Daoy (cell line): Measurements from ENCODE around the gene PRKAR1B. TPM values are rescaled to one million over a fixed set of nuclear protein-coding genes. Genes with fewer than 3 reads are reported as not detected.

Experiments used
- DNase-seq: peaks from one replicate; pipeline ENCODE4 v3.0.0-alpha.2; 2015; ENCODE audit warnings: low read depth
- total RNA-seq: library from RNA; depleted of rRNA; stranded (reverse); fragments of >200 nt; shearing (Covaris generic); gene quantifications from 2 replicates; pipeline ENCODE4 v1.2.3, GENCODE V29; 2014

The PRKAR1B gene
- total RNA-seq, 1 experiment from 2014 or later = 31.8 TPM

DNA sequence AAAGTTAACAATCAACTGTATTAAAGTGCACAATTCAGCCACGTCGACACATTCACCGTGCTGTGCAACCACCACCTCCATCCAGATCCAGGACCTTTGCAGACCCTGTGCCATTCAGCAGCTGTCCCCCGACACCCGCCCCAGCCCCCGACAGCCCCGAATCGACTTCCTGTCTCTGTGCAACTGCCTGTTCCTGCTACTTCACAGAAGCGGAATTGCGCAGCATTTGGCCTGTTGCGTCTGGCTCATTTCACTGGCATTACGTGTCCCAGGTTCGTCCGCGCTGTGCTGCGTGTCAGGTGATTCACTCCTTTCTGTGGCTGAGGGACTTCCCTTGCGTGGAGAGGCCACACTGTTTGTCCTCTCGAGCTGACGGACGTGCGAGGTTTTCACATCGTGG, 33.8 kb downstream of the PRKAR1B start:
- DNase-seq = no peak

DNA sequence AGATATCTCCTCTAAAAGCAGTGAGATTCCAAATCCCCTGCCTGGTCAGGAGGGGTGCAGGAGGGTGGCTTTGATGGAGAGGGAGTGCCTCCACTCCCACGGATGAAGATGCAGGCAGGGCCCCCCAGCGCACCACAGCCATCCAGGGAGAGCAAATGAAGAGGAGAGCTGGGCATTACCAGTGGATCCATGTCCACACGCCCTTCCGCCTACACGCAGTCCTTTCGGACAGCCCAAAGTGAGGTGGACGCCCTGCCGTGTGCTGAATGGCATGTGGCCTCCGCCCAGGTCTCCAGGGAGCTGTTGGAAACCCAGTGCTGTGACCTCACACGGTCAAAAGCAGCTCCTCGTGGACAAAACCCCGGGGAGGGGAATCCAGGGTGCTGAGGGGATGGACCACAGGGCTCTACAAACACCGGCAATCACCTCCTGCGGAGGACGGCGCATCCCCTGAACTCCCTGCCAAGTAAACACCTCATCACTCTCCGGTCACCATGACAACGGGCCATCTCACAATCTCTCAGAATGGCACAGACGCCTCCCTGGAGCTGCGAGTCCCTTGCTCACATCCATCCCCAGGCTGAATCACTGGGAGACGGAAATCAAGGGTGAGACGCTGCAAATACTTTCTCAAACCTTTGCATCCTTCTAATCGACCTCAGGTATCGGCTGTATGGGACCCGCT, 35.6 kb downstream of the PRKAR1B start:
- no peak for DNase-seq

DNA sequence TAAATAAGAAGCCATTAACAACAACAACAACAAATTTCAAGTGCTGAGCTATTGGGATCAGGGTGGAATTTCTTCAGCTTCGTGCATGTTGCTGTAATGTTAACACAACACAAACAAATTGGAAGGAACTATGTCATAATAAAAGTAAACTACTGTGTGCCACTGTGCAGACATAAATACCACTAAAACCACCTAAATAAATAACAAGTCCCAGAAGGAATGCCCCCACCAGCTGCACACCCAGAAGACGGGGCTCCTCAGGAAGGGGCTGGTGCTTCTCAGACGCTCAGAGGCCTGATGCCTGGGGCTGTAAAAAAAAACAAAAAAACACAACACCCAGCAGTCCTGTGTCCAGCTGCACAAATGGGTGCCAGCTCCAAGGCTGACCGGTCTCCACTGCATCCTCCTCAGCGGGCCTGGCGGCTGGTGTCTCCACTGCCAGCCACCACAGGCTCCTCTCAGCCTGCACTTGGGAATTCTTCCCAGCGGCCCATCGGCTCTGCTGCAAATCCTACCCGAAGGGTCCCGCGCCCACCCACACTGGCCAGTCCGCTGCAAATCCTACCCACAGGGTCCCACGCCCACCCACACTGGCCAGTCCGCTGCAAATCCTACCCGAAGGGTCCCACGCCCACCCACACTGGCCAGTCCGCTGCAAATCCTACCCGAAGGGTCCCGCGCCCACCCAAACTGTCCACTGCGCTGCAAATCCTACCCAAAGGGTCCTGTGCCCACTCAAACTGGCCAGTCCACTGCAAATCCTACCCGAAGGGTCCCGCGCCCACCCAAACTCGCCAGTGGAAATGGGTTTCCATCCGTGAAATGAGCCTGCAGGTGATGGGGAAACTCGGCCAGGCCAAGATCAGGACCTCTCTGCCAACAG, 36.4 kb downstream of the PRKAR1B start:
- no peak for DNase-seq

DNA sequence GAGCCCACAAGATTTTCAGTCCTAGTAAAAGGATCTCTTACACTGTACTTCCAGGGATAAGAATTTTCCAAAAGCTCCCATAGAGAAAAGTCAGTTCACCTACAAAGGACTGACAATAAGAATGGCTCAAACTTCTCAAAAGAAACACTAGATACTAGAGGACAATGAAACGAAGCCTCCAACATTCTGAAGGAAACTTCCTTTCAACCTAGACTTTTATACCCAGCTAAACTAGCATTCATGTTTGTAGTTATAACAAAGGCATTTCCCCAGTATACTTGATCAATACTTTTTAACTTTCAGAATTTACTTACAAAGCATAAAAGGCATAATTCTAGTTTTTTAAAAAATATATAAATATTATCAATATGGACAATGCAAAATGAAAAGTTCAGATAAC, 41.5 kb downstream of the PRKAR1B start:
- DNase-seq = no peak

DNA sequence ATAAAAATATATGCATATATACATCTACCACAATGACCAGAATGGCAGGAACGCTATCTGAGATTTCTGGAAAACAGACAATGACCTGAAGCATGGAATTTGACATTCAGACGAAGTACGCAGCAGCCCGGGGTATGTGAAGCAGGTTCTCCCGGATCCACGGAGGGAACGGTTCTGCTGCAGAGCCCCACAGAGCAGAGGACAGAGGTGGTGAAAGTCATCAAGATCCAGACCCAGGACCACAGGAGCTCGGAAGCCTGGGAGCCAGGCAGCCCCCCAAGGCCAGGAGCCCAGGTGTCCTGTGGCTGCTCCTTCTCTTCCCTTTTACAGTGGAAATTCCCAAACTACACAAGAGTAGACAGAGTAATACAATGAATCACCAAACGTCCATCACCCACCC, 42.7 kb downstream of the PRKAR1B start:
- no peak for DNase-seq

DNA sequence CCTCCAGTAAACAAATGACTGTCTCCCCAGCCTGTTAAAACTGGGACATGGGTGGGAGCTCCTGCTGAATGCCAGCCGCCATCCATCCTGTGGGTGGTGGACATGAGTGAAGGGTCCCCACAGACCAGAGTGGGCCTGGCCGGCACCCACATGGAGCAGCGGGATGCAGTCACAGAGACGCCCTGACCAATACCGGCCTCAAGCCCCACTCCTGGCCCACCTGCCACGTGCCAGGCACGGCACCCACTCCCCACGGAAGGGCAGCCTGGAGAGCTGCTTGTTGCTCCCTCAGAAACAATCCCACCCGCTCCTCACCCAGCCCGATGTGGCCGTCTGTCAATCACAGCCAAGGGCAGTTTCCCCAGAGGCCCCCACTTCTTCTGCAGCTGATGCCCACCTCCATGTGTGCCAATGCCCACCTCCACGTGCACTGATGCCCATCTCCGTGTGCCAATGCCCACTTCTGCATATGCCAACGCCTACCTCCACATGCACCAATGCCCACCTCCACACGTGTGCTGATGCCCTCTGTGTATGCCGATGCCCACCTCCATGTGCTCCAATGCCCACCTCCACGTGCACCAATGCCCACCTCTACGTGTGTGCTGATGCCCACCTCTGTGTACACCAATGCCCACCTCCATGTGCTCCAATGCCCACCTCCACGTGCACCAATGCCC, 43.4 kb downstream of the PRKAR1B start:
- no peak for DNase-seq

DNA sequence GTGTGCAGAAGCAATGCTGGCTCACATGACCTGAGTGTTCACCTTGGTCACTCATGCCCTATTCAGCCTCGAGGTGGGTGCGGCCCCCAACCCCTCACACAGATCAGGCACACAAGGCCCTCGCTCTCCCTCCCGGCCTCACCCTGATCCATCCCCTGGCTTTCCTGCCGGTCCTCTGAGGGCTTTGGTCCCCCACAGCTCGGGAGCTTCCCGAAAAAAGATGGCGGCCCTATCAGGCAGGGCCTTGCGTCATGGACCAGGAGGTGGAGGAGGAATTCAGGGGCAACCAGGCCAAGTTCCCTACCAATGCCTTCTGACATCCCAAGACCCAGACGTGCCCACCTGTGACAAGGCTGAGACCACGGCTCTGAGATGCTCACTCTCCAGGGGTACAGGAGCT, 44.3 kb downstream of the PRKAR1B start:
- DNase-seq = no peak

DNA sequence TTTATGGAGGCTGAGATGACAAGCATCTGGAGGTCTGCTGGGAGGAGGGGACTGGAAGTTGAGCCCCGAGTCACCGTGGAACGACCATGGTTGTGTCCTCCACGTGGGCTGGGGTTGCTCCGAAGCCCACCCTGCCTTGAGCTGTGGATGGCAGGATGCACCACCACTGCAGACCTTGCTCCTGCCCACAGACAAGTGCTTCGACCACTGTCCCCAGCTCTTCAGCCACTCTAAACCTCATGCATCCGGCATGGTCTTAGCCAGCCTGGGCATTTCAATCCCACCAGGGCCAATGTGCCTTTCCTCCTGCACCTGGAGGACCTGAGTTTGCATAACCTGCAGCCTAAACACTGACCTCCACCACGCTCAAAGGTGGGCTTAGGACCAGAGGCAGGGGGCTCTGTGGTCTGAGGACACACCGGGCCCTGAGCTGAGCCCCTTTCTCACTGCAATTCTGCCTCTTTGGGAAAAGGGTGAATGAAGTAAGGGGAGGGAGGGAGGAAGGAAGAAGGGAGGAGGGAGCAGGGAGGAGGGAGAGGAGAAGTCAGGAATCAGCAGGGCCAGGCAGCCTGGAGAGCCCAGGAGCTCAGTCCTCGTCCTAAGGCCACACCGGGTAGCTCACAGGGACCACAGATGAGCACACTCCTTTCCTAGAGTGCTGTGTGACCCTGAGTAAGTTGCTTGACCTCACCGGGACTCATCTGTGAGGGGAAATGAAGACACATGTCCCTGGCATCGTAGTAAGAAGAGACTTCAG, 45.4 kb downstream of the PRKAR1B start:
- DNase-seq = no peak

DNA sequence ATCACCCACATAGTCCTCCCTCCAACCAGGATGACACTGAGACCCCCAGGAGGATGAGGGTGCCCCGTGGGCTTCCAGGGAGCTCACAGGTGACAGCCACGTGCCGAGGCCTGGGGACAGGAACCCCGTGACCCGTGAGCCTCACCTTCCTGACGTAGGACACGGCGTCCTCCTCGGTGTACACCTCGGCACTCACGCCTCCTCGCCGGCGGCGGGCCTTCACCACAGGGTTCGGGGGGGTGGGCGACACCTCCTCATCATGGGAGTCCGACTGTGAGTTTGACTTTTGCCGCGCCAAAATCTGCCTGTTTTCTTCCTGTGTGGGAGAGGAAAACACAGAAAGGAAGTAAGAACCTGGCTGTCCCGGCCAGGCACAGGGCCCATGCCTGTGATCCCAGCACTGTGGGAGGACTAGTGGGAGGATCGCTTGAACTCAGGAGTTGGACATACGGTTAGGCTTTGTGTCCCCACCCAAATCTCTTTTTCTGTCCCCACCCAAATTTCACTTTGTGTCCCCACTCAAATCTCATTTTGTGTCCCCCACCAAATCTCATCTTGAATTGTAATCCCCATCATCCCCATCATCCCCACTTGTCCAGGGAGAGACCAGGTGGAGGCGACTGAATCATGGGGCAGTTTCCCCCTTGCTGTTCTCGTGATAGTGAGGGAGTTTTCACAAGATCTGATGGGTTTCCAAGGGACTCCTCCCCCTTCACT, 46.5 kb downstream of the PRKAR1B start:
- DNase-seq = no peak

DNA sequence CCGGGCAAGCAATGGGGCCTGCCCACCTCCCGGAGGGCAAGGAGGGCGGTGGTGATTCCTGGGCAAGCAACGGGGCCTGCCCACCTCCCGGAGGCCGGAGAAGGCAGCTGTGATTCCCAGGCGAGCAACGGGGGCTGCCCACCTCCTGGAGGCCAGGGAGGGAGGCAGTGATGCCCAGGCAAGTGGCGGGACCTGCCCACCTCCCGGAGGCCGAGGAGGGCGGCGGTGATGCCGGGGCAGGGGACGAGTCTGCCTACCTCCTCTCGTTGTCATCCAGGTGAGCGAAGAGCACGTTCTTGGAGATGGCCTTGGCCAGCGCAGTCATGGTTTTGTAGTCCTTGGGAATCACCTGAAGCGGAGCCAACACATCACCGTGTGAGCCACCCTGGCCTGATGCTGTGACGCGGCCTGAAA, 50.1 kb downstream of the PRKAR1B start:
- no peak for DNase-seq

DNA sequence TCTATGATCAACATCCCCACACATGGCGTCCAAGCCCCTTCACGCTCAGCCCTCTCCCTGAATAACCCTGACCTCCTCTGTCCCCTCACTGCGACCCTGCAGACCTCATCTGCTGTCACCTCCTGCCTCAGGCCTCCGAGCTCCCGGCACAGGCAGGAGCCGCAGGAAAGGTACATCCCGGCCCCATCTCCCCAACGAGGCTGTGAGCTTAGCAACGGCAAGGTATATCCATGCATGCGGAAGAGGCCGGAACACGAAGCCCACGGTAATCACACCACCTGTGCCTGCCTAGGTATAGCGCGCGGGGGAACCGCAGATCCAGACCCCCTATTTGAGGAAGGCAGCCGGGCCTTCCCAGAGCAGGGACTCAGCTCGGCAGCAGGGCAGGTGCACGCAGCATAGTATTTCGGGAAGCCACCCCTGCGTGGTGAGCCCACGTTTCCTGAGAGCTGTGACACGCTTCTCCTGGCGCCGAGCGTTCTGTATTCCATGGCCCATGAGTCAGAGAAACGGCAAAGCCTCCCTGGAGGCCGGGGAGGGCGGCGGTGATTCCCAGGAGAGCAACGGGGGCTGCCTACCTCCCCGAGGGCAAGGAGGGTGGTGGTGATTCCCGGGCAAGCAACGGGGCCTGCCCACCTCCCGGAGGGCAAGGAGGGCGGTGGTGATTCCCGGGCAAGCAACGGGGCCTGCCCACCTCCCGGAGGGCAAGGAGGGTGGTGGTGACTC, 50.7 kb downstream of the PRKAR1B start:
- no peak for DNase-seq

DNA sequence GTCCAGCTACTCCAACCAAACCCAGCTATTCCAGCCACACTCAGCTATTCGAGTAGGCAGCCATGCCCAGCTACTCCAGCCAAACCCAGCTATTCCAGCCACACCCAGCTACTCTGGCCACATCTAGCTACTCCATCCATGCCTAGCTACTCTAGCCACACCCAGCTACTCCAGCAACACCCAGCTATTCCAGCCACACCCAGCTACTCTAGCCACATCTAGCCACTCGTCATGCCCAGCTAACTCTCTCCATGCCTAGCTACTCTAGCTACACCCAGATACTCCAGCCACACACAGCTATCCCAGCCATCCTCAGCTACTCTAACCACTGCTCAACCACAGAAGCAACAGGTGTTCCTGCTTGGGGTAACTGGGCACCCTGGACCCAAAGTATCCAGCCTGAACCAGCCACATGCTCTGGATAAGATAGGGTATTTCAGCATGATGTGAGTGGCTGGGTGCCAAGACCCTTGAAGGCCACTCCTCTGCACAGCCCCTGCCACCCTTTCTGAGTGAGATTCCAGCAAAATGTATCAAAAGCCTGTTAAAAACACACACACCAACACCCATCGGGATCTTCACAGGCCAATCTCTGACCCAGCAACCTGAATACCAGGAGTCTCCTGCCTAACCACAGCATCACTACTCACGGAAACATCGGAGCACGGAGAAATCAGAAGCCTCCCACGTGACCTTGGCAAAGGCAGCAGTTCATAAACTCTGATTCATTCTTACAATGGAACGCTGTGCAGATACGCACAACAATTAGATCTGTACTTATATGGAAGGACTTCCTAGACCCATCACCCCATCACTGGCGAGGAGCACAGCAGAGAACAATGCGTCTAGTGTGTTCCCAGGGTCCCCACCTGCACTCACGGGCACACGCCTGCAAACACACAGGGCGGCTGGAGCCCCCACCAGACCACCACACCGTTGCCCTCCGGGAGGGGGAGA, 52.3 kb downstream of the PRKAR1B start:
- DNase-seq = no peak

DNA sequence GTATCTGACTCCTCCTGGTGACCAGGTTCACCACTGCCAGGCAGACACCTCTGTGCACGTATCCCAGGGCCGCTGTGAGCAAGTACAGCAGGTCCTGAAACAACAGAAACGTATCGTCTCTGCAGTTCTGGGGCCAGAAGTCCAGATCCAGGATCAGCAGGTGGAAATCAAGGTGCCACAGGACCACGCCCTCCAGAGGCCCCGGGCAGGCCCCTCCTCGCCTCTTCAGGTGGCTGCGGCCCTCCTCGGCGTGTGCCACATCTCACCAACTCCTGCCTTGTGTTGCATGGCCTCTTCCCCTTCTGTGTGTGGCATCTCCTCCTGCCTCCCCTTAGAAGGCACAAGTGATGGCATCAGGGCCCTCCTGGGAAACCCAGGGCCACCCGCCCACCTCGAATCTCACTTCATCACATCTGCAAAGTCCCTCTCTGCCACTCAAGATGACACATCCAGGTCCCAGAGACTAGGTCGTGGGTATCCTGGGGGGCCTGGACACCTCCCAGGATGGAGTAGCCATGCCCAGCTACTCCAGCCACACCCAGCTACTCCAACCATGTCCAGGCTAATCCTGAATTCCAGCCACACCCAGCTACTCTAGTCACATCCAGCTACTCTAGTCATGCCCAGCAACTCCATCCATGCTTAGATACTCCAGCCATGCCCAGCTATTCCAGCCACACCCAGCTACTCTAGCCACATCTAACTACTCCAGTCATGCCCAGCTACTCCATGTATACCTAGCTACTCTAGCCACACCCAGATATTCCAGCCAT, 53.2 kb downstream of the PRKAR1B start:
- DNase-seq = no peak

DNA sequence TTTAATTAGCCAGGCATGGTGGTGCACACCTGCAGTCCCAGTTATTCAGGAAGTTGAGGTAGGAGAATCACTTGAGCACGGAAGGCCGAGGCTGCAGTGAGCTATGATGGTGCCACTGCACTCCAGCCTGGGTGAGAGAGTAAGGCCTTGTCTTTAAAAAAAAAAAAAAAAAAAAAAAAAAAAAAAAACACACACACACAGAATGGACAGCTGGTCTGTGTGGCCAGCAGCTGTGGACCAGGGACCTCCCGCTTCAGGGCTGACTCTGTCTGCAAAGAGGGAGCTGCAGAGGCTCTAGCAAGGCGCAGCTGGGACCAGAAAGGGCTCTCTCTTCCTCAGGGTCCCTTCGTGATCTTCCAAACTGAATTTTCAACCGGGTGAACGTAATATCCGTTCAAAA, 54.2 kb downstream of the PRKAR1B start:
- no peak for DNase-seq

DNA sequence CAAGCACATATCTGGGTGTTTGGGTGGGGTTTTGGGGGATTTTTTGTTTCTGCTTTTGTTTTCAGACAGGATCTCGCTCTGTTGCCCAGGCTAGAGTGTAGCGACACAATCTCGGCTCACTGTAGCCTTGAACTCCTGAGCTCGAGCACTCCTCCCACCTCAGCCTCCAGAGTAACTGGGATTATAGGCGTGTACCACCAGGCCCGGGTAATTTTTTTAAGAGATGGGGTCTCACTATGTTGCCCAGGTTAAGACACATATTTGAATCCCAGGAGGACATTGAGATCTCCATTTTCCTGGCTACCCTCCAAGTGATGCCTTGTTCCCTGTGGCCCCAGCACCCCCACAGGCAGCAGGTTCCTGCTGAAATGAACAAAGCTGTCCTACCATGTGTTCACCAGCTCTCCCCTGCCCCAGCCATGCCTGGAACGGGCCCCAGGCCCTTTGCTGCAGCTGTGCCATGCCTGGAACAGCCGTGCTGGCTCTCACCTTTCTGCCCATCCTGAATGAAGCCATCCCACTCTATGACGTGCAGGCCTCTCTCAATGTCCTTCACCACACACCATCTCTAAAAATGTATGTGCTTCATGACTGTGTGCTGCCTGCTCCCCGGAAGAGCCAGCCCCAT, 55.6 kb downstream of the PRKAR1B start:
- DNase-seq = no peak

DNA sequence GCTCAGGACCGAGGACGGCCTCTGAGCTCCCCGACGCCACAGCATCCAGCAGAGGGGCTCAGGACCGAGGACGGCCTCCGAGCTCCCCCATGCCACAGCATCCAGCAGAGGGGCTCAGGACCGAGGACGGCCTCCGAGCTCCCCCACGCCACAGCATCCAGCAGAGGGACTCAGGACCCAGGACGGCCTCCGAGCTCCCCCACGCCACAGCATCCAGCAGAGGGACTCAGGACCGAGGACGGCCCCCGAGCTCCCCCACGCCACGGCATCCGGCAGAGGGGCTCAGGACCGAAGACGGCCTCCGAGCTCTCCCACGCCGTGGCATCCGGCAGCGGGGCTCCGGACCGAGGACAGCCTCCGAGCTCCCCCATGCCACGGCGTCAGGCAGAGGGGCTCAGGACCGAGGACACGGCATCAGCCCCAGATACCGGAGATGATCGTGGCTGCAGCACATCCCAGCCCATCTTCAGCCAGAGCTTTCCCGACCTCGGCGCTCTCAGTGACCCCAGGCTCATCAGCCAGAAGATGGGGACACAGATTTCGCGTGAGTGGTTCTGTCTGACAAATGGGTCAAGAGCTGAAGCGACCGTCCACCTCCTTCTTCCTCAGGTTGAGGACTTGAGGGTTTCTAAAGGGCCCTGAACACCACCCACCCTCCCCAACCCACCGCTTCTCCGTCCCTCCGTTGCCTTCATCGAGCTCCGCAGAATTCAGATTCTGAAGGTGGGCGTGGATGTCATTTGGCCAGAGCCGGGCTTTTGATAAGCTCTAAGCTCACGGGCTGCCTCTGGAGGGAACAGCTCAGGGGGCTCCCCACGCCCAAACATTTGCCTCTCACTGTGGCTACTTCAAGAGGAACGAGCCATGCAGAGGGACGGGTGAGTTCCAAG, 56.3 kb downstream of the PRKAR1B start:
- no peak for DNase-seq

DNA sequence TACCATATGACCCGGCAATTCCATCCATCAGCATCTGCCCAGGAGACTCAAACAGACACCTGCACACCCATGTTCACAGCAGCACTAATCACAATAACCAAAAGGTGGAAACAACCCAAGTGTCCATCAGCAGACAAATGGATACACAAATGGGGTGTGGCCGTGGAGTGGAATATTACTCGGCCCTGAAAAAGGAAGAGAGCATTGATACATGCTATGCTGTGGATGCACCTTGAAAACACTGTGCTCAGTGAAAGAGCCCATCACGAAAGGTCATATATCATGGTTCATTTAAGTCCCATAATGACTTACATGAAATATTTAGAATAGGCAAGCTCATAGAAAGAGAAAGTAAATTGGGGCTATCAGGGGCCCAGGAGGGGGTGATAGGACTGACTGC, 58.1 kb downstream of the PRKAR1B start:
- no peak for DNase-seq
